GM12878 (cell line): Measurements from ENCODE around the gene TBC1D2B. TPM values are rescaled to one million over a fixed set of nuclear protein-coding genes. Genes with fewer than 3 reads are reported as not detected.

Experiments
- ATAC-seq: fragments of 200-7000 bp; cut with Tn5 transposase; 3 replicates; pipeline ENCODE4 v1.9.1; 2020; ENCODE audit warnings: mild to moderate bottlenecking, moderate library complexity
- BruUV-seq: library from RNA; stranded (reverse); fragments of 400-500 nt; replicated peaks from 2 replicates; lab custom pipeline; 2021; lab: Mats Ljungman, UMichigan
- CTCF ChIA-PET: fragments of 300-600 bp; sonication (Branson Sonifier 250); formaldehyde crosslinking; extraction: SDS; loops from one replicate; lab custom pipeline; 2021; ENCODE audit warnings: inconsistent platforms; lab: Yijun Ruan, JAX
- POLR2A ChIA-PET: fragments of 350-600 bp; formaldehyde crosslinking; extraction: SDS; loops from one replicate; lab custom pipeline; 2021; ENCODE audit warnings: inconsistent platforms; lab: Charles Lee
- RAD21 ChIA-PET: fragments of 300-600 bp; sonication (Branson Sonifier 250); formaldehyde crosslinking; loops from one replicate; lab custom pipeline; 2023; ENCODE audit warnings: antibody characterized with exemption; ENCODE audit not compliant: unreplicated experiment; lab: Charles Lee
- SMC1A ChIA-PET: fragments of 300-600 bp; sonication (Branson Sonifier 250); formaldehyde crosslinking; loops from one replicate; lab custom pipeline; 2023; ENCODE audit not compliant: unreplicated experiment, uncharacterized antibody; lab: Charles Lee
- DNase-seq: peaks from one replicate; pipeline ENCODE4 v3.0.0-alpha.2; 2011; ENCODE audit warnings: low read depth, low spot score
- FAIRE-seq: peaks from 3 replicates; lab custom pipeline; 2011; peaks lifted over from hg19 to GRCh38; lab: Jason Lieb, UNC
- H2AFZ ChIP-seq: 2 replicates; pipeline ENCODE4 v1.6.0; 2011; ENCODE audit warnings: low read depth, low read length, control low read depth; ENCODE audit not compliant: control insufficient read depth
- H3K27ac ChIP-seq: 2 replicates; pipeline ENCODE4 v1.5.1; 2011; ENCODE audit warnings: control low read depth; ENCODE audit not compliant: control insufficient read depth, insufficient read depth
- H3K27me3 ChIP-seq, 2 experiments: replicated peaks in 1 of 2; 2 replicates each; pipeline versions ENCODE4 v1.6.0 to v1.6.1; 2011; ENCODE audit warnings: low read length in 1 of 2; ENCODE audit not compliant: control insufficient read depth in 2 of 2, insufficient read depth in 2 of 2
- H3K36me3 ChIP-seq, 2 experiments: 2 replicates each; pipeline ENCODE4 v1.5.1; 2011; ENCODE audit warnings: low read length in 1 of 2; ENCODE audit not compliant: control insufficient read depth in 2 of 2, insufficient read depth in 2 of 2
- H3K4me1 ChIP-seq: 2 replicates; pipeline ENCODE4 v1.6.1; 2011; ENCODE audit warnings: mild to moderate bottlenecking, low read length, moderate library complexity, mixed read lengths; ENCODE audit not compliant: control insufficient read depth, insufficient read depth
- H3K4me2 ChIP-seq: 2 replicates; pipeline ENCODE4 v1.6.0; 2011; ENCODE audit warnings: control low read depth; ENCODE audit not compliant: control insufficient read depth, insufficient read depth
- H3K4me3 ChIP-seq: fragments of 200-600 bp; sonication (generic); 2 replicates; pipeline ENCODE4 v1.5.1; 2016
- H3K79me2 ChIP-seq: 2 replicates; pipeline ENCODE4 v1.6.0; 2011; ENCODE audit warnings: low read length; ENCODE audit not compliant: control insufficient read depth, insufficient read depth
- H3K9ac ChIP-seq: 2 replicates; pipeline ENCODE4 v1.8.0; 2011; ENCODE audit warnings: low read length, control low read depth, mixed read lengths; ENCODE audit not compliant: control insufficient read depth, insufficient read depth
- H3K9me3 ChIP-seq: replicated peaks from 3 replicates; pipeline ENCODE4 v1.5.1; 2011; ENCODE audit warnings: mild to moderate bottlenecking, low read length; ENCODE audit not compliant: control insufficient read depth, insufficient read depth
- H4K20me1 ChIP-seq: 2 replicates; pipeline ENCODE4 v1.6.0; 2011; ENCODE audit not compliant: control insufficient read depth, insufficient read depth
- BACH1 ChIP-seq: fragments of 450-650 bp; IDR thresholded peaks from 2 replicates; pipeline ENCODE4 v1.6.1; 2017; ENCODE audit warnings: mild to moderate bottlenecking, borderline replicate concordance
- IKZF2 ChIP-seq, 2 experiments: fragments of 450-650 bp; IDR thresholded peaks; 2 replicates each; pipeline ENCODE4 v1.6.1; 2017; ENCODE audit warnings: mild to moderate bottlenecking in 2 of 2, moderate library complexity in 2 of 2
- JUNB ChIP-seq: IDR thresholded peaks from 2 replicates; pipeline ENCODE4 v1.6.1; 2016; ENCODE audit warnings: antibody characterized with exemption, mild to moderate bottlenecking
- JUND ChIP-seq: IDR thresholded peaks from 2 replicates; pipeline ENCODE4 v1.6.1; 2012; ENCODE audit warnings: low read depth, mild to moderate bottlenecking, low read length, improper control_type of control experiment, moderate library complexity
- NBN ChIP-seq: fragments of 450-650 bp; IDR thresholded peaks from 2 replicates; pipeline ENCODE4 v1.6.1; 2016
- RCOR1 ChIP-seq: conservative IDR thresholded peaks from 2 replicates; pipeline ENCODE4 v1.6.1; 2012; ENCODE audit warnings: low read depth, low read length, improper control_type of control experiment
- SMC3 ChIP-seq: IDR thresholded peaks from 2 replicates; pipeline ENCODE4 v1.6.1; 2011; ENCODE audit warnings: low read length, improper control_type of control experiment, borderline replicate concordance
- SUZ12 ChIP-seq: fragments of 200-600 bp; sonication (generic); IDR thresholded peaks from one replicate; pipeline ENCODE4 v1.6.1; 2018; ENCODE audit warnings: antibody characterized with exemption, mild to moderate bottlenecking; ENCODE audit not compliant: unreplicated experiment
- YBX1 ChIP-seq: fragments of 450-650 bp; IDR thresholded peaks from 2 replicates; pipeline ENCODE4 v1.6.1; 2016; ENCODE audit warnings: antibody characterized with exemption
- YY1 ChIP-seq: IDR thresholded peaks from 2 replicates; pipeline ENCODE4 v1.6.1; 2011; ENCODE audit warnings: low read depth, mild to moderate bottlenecking, low read length
- ZNF622 ChIP-seq: fragments of 450-650 bp; IDR thresholded peaks from 2 replicates; pipeline ENCODE4 v1.6.1; 2017; ENCODE audit warnings: mild to moderate bottlenecking, inconsistent platforms
- WGBS: methylation state at CpG from one replicate; pipeline ENCODE4 v1.1.6; 2016; ENCODE audit warnings: low lambda C conversion rate; ENCODE audit not compliant: insufficient replicate concordance, insufficient coverage; ENCODE audit errors: missing lambda C conversion rate; 5-methylcytosine and 5-hydroxymethylcytosine counted together
- in situ Hi-C: fragments of 300-500 bp; cut with MboI; formaldehyde crosslinking; loops from 9 replicates; pipeline ENCODE4 v1.14.3; 2018; ENCODE audit warnings: mixed read lengths
- intact Hi-C: fragments of 100-400 bp; cut with micrococcal nuclease; formaldehyde crosslinking; loops from one replicate; pipeline ENCODE4 v1.14.2; 2022; ENCODE audit not compliant: unreplicated experiment
- polyA plus RNA-seq, 11 experiments: library from polyadenylated mRNA; depleted of rRNA in 4 of 11; unstranded in 6 of 11; stranded (reverse) in 5 of 11; fragments of >200 nt; fragmentation: Nextera tagmentation in 4 of 11; fragmentation: Illumina TruSeq in 1 of 11; extraction: Ambion mirVana in 4 of 11; extraction: Trizol in 1 of 11; gene quantifications; 1 replicate in 1 of 11; 2 replicates in 10 of 11; pipeline versions ENCODE4 v1.2.1 to v1.2.3, GENCODE V29; 2011 to 2016; ENCODE audit warnings: inconsistent platforms in 2 of 11, missing spikeins in 2 of 11, low read depth in 1 of 11
- total RNA-seq, 4 experiments: library from RNA; depleted of rRNA in 3 of 4; stranded (reverse); fragments of >200 nt in 3 of 4; fragmentation: Illumina TruSeq in 1 of 4; extraction: Trizol in 1 of 4; gene quantifications; 2 replicates each; pipeline versions ENCODE4 v1.2.1 to v1.2.3, GENCODE V29; 2013 to 2021
- TF ChIP-seq, protein P1 (sequence below): fragments of 150-350 bp; IDR thresholded peaks from 2 replicates; pipeline ENCODE4 v1.6.1; 2016; ENCODE audit warnings: low read depth, low read length
- TF ChIP-seq, protein P2 (sequence below): IDR thresholded peaks from 2 replicates; pipeline ENCODE4 v1.6.1; 2012; ENCODE audit warnings: low read depth, low read length, improper control_type of control experiment

Gene TBC1D2B
- total and polyA plus RNA-seq, 10 of the 15 experiments (the other 5 are each of a cell fraction or from before 2014, with no cell fraction given), result 1.3 to 53.4 (median 19.4) TPM

DNA sequence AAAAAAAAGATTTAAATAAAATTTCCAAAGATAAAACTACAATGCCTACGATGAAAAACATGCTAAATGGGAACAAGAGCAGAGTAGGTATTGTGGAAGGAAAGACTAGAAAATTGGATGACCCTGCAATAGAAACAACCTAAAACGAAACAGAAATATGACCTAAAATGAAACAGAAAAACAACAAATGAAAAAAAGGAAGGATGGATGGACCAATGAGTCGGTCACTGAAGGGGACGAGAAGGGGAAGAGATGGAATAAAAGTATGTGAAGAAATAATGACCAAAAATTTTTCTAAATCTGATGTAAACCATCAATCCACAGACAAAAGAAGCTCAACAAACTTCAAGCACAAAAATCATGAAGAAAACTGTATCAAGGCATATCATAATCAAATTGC lies 44.8 kb downstream of the TBC1D2B start:
- RAD21 ChIA-PET, result interaction anchor here (0.9 to 3.1 kb wide), 12 partner anchors 12 to 165 kb away, joined by 3 to 21 read pairs (median 4); no protein-coding TSS in a partner anchor
- POLR2A ChIA-PET, result interaction anchor here (0.9 to 1.5 kb wide), 7 partner anchors 10 to 34 kb away, joined by 3 to 4 read pairs (median 3); no protein-coding TSS in a partner anchor
- Histone ChIP-seq H3K9ac (no peak overlapping the region), H3K27me3 (no peaks in the 10 kb centered on the region), H3K4me2 (peak overlapping the region; percentile 44), H3K36me3 (0 out of 4 replicates have a peak, but pooled peaks cover 0 to 4% of the 10 kb centered on the region in 2 experiments), H3K27ac (peak overlapping the region; percentile 48; the same call in 1 of the 2 replicates), H2AFZ (no peak overlapping the region), H3K79me2 (peaks cover 5% of the 10 kb centered on the region), H4K20me1 (no peaks in the 10 kb centered on the region; the same call in 1 of the 2 replicates), H3K9me3 (no peaks in the 10 kb centered on the region), H3K4me3 (peak overlapping the region; percentile 51; the same call in 1 of the 2 replicates), H3K4me1 (peaks cover 32% of the 10 kb centered on the region)
- CTCF ChIA-PET, result interaction anchor here (1.1 to 7.0 kb wide), 7 partner anchors 14 to 76 kb away, joined by 3 to 75 read pairs (median 6); no protein-coding TSS in a partner anchor
- SMC1A ChIA-PET, result interaction anchor here (0.9 to 8.4 kb wide), 12 partner anchors 9 to 76 kb away, joined by 3 to 100 read pairs (median 5); no protein-coding TSS in a partner anchor
- TF ChIP-seq JUNB, result peak; percentile 41; the same call in 1 of the 2 replicates
- TF ChIP-seq SMC3, result no peak
- peak; percentile 39; the same call in 1 of the 2 replicates for TF ChIP-seq NBN
- no peak for TF ChIP-seq SUZ12
- TF ChIP-seq IKZF2 (IDR thresholded peaks at IDR 0.05), result peak; percentile 31 to 41; a peak in 1 of 4 replicates
- intact Hi-C loops, result no loop called here
- BruUV-seq, result no TSS peak
- in situ Hi-C loops, result no loop called here
- 3% methylated on average over 4 of the region's 4 CpGs for WGBS
- DNase-seq (no peak), FAIRE-seq (no peak), ATAC-seq (0 out of 3 replicates have a peak, but pooled peaks have one; percentile 14)

DNA sequence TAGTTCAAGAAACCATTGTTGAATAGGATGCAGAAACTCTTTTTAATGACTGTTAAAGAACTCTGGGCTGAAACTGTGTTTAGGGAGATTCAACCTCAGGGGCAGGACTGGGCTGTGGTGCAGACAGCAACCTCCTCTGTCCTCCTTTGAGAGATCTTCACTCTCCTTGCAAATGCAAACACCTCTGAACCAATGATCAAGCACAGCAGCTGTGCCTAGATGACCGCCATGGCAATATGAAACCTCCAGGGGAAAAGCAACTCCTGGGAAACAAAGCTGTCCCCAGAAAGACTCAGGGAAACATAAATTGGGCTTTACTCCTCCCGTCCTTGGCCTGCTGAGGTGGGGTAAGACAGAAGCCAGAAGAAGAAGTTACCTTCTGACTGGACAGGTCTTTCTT lies 52.6 kb downstream of the TBC1D2B start:
- BruUV-seq, result no TSS peak
- SMC1A ChIA-PET, result no interaction called here
- 80% methylated on average over 2 of the region's 2 CpGs for WGBS
- no peak for FAIRE-seq
- H3K9ac ChIP-seq, result no peak overlapping the region
- CTCF ChIA-PET, result interaction anchor here (1.0 to 1.5 kb wide), 3 partner anchors 45 to 83 kb away, joined by 3 to 11 read pairs (median 3); no protein-coding TSS in a partner anchor
- H3K27ac ChIP-seq, result no peak overlapping the region
- no peaks in the 10 kb centered on the region for H3K79me2 ChIP-seq
- RAD21 ChIA-PET, result no interaction called here
- no peaks in the 10 kb centered on the region for H3K9me3 ChIP-seq
- no peak for DNase-seq
- H3K4me1 ChIP-seq, result no peaks in the 10 kb centered on the region
- ATAC-seq, result no peak
- in situ Hi-C loops (no loop called here), intact Hi-C loops (no loop called here)
- no peak overlapping the region for H2AFZ ChIP-seq
- POLR2A ChIA-PET, result interaction anchor here (1.2 kb wide), 1 partner anchor 10 kb away, joined by 3 read pairs; no protein-coding TSS in a partner anchor
- H4K20me1 ChIP-seq, result no peaks in the 10 kb centered on the region
- no peak overlapping the region for H3K4me3 ChIP-seq
- H3K36me3 ChIP-seq, result peaks cover 12 to 23% of the 10 kb centered on the region in 2 experiments
- no peak overlapping the region for H3K4me2 ChIP-seq
- H3K27me3 ChIP-seq, result no peaks in the 10 kb centered on the region
- TF ChIP-seq JUNB (no peak), YY1 (no peak), ZNF622 (no peak), BACH1 (no peak), JUND (no peak), RCOR1 (no peak), YBX1 (no peak)
- TF ChIP-seq, protein P1, sequence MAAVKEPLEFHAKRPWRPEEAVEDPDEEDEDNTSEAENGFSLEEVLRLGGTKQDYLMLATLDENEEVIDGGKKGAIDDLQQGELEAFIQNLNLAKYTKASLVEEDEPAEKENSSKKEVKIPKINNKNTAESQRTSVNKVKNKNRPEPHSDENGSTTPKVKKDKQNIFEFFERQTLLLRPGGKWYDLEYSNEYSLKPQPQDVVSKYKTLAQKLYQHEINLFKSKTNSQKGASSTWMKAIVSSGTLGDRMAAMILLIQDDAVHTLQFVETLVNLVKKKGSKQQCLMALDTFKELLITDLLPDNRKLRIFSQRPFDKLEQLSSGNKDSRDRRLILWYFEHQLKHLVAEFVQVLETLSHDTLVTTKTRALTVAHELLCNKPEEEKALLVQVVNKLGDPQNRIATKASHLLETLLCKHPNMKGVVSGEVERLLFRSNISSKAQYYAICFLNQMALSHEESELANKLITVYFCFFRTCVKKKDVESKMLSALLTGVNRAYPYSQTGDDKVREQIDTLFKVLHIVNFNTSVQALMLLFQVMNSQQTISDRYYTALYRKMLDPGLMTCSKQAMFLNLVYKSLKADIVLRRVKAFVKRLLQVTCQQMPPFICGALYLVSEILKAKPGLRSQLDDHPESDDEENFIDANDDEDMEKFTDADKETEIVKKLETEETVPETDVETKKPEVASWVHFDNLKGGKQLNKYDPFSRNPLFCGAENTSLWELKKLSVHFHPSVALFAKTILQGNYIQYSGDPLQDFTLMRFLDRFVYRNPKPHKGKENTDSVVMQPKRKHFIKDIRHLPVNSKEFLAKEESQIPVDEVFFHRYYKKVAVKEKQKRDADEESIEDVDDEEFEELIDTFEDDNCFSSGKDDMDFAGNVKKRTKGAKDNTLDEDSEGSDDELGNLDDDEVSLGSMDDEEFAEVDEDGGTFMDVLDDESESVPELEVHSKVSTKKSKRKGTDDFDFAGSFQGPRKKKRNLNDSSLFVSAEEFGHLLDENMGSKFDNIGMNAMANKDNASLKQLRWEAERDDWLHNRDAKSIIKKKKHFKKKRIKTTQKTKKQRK, result no peak
- TF ChIP-seq, protein P2, sequence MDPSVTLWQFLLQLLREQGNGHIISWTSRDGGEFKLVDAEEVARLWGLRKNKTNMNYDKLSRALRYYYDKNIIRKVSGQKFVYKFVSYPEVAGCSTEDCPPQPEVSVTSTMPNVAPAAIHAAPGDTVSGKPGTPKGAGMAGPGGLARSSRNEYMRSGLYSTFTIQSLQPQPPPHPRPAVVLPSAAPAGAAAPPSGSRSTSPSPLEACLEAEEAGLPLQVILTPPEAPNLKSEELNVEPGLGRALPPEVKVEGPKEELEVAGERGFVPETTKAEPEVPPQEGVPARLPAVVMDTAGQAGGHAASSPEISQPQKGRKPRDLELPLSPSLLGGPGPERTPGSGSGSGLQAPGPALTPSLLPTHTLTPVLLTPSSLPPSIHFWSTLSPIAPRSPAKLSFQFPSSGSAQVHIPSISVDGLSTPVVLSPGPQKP, result no peak
